ENCODE measurements around the gene CALCR. TPM values are rescaled to one million over a fixed set of nuclear protein-coding genes. Genes with fewer than 3 reads are reported as not detected.
"Not testable (repeated sequence)": the region's sequence is repeated elsewhere in the genome, so short reads cannot be mapped to it uniquely, and the experiment has no call there.

Gene CALCR
- total and polyA plus RNA-seq, 2 of the 4 experiments (the other 2 are of a cell fraction) = not detected

- H3K27ac ChIP-seq (ENCODE audit: insufficient read depth, low read length); intact Hi-C loops (cut with micrococcal nuclease); H3K9ac ChIP-seq (ENCODE audit: low read depth, low read length); H3K4me3 ChIP-seq (ENCODE audit: insufficient read depth, low read depth, low read length); H3K4ac ChIP-seq (ENCODE audit: low read depth, low read length); H3K18ac ChIP-seq (ENCODE audit: low read depth, low read length); H2AK5ac ChIP-seq (ENCODE audit: low read depth, low read length); H3K4me1 ChIP-seq (ENCODE audit: control insufficient read depth, insufficient read depth, low read length); dilution Hi-C loops (cut with HindIII; ENCODE audit: low sequenced_read_pairs, unreplicated experiment); H3K36me3 ChIP-seq (ENCODE audit: control insufficient read depth, insufficient read depth, low read length); H3K79me1 ChIP-seq (ENCODE audit: low read depth in 1 of 2, low read length in 2 of 2); H2BK15ac ChIP-seq (ENCODE audit: low read depth, low read length); H2BK5ac ChIP-seq (ENCODE audit: low read depth, low read length, poor library complexity, severe bottlenecking); H4K8ac ChIP-seq (ENCODE audit: low read depth in 2 of 2, low read length in 2 of 2); H2AFZ ChIP-seq (replicated peaks; ENCODE audit: low read length, poor library complexity); H3K56ac ChIP-seq (ENCODE audit: extremely low read depth, insufficient read depth, low read length); DNase-seq; H2AK9ac ChIP-seq (replicated peaks; ENCODE audit: low read depth, low read length, poor library complexity); H4K91ac ChIP-seq (ENCODE audit: insufficient read depth, low read depth, low read length); POLR2A ChIA-PET (ENCODE audit: unreplicated experiment); CTCF ChIA-PET; in situ Hi-C loops (cut with MboI; ENCODE audit: low sequenced_read_pairs); H2BK20ac ChIP-seq (ENCODE audit: low read depth, low read length); H3K23ac ChIP-seq (ENCODE audit: low read depth, low read length); ATAC-seq (ENCODE audit: low read depth); H3K14ac ChIP-seq (replicated peaks; ENCODE audit: low read depth, low read length); H3K27me3 ChIP-seq (ENCODE audit: control insufficient read depth, insufficient read depth, low read length); BruUV-seq (replicated peaks); H2BK120ac ChIP-seq (ENCODE audit: low read depth, low read length); H4K20me1 ChIP-seq (ENCODE audit: insufficient read depth, low read length); H3K9me3 ChIP-seq (ENCODE audit: control insufficient read depth, insufficient read depth, low read length); H3K9me1 ChIP-seq (ENCODE audit: insufficient read depth, low read length); H4K5ac ChIP-seq (ENCODE audit: low read depth, low read length); H3K4me2 ChIP-seq (ENCODE audit: low read depth, low read length): not testable (repeated sequence)
- no CpG with 5 or more reads among the region's 34 CpGs for WGBS, 2 experiments (ENCODE audit: extremely low coverage in 2 of 2, insufficient read length in 1 of 2)
These were observed 16.9 kb upstream of the CALCR start for GRCh38 chr7:93591224-93592050.

- H3K4ac ChIP-seq (ENCODE audit: low read depth, low read length); dilution Hi-C loops (cut with HindIII; ENCODE audit: low sequenced_read_pairs, unreplicated experiment); BruUV-seq (replicated peaks); H3K79me1 ChIP-seq (ENCODE audit: low read depth in 1 of 2, low read length in 2 of 2); H2AK5ac ChIP-seq (ENCODE audit: low read depth, low read length); H2AFZ ChIP-seq (replicated peaks; ENCODE audit: low read length, poor library complexity); H3K14ac ChIP-seq (replicated peaks; ENCODE audit: low read depth, low read length); H2BK5ac ChIP-seq (ENCODE audit: low read depth, low read length, poor library complexity, severe bottlenecking); H4K8ac ChIP-seq (ENCODE audit: low read depth in 2 of 2, low read length in 2 of 2); H3K4me2 ChIP-seq (ENCODE audit: low read depth, low read length); H3K23ac ChIP-seq (ENCODE audit: low read depth, low read length); H4K91ac ChIP-seq (ENCODE audit: insufficient read depth, low read depth, low read length); H3K36me3 ChIP-seq (ENCODE audit: control insufficient read depth, insufficient read depth, low read length); DNase-seq; POLR2A ChIA-PET (ENCODE audit: unreplicated experiment); in situ Hi-C loops (cut with MboI; ENCODE audit: low sequenced_read_pairs); H2BK20ac ChIP-seq (ENCODE audit: low read depth, low read length); H2BK15ac ChIP-seq (ENCODE audit: low read depth, low read length); H2BK120ac ChIP-seq (ENCODE audit: low read depth, low read length); H3K9me3 ChIP-seq (ENCODE audit: control insufficient read depth, insufficient read depth, low read length); H4K20me1 ChIP-seq (ENCODE audit: insufficient read depth, low read length); H3K27ac ChIP-seq (ENCODE audit: insufficient read depth, low read length); CTCF ChIA-PET; H3K9me1 ChIP-seq (ENCODE audit: insufficient read depth, low read length); H3K4me3 ChIP-seq (ENCODE audit: insufficient read depth, low read depth, low read length); H3K4me1 ChIP-seq (ENCODE audit: control insufficient read depth, insufficient read depth, low read length); H2AK9ac ChIP-seq (replicated peaks; ENCODE audit: low read depth, low read length, poor library complexity); H3K9ac ChIP-seq (ENCODE audit: low read depth, low read length); H3K18ac ChIP-seq (ENCODE audit: low read depth, low read length); H4K5ac ChIP-seq (ENCODE audit: low read depth, low read length); ATAC-seq (ENCODE audit: low read depth); intact Hi-C loops (cut with micrococcal nuclease); H3K56ac ChIP-seq (ENCODE audit: extremely low read depth, insufficient read depth, low read length); H3K27me3 ChIP-seq (ENCODE audit: control insufficient read depth, insufficient read depth, low read length): not testable (repeated sequence)
- no CpG with 5 or more reads among the region's 22 CpGs for WGBS, 2 experiments (ENCODE audit: extremely low coverage in 2 of 2, insufficient read length in 1 of 2)
These were observed 11.9 kb upstream of the CALCR start for GRCh38 chr7:93586479-93586865.

Measured in IMR-90 (cell line).